GM12875 (cell line): ENCODE results near the gene TUBA4B.

ENCODE experiments used
- H3K4me3 ChIP-seq: one replicate; pipeline ENCODE4 v1.5.1; 2011; ENCODE audit warnings: low read depth, low read length, control low read depth
- TF ChIP-seq, protein P1 (sequence below): IDR thresholded peaks from 2 replicates; pipeline ENCODE4 v1.5.1; 2011; ENCODE audit warnings: low read depth, mild to moderate bottlenecking, control low read depth, inconsistent platforms, low read length, moderate library complexity, borderline replicate concordance; ENCODE audit not compliant: insufficient read depth

The TUBA4B gene

GRCh38 chr2:219279151-219279915 lies 26.3 kb downstream of the TUBA4B start, which contains the start of gene DNAJB2:
Gene DNAJB2 (plus strand): TSS chr2:219279366. CDS start chr2:219279834, 468 bp downstream.
- peak within 1 kb of the TSS; percentile 56 for H3K4me3 ChIP-seq
- TF ChIP-seq, protein P1, sequence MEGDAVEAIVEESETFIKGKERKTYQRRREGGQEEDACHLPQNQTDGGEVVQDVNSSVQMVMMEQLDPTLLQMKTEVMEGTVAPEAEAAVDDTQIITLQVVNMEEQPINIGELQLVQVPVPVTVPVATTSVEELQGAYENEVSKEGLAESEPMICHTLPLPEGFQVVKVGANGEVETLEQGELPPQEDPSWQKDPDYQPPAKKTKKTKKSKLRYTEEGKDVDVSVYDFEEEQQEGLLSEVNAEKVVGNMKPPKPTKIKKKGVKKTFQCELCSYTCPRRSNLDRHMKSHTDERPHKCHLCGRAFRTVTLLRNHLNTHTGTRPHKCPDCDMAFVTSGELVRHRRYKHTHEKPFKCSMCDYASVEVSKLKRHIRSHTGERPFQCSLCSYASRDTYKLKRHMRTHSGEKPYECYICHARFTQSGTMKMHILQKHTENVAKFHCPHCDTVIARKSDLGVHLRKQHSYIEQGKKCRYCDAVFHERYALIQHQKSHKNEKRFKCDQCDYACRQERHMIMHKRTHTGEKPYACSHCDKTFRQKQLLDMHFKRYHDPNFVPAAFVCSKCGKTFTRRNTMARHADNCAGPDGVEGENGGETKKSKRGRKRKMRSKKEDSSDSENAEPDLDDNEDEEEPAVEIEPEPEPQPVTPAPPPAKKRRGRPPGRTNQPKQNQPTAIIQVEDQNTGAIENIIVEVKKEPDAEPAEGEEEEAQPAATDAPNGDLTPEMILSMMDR, result no peak; the same call in 1 of the 2 replicates

DNA sequence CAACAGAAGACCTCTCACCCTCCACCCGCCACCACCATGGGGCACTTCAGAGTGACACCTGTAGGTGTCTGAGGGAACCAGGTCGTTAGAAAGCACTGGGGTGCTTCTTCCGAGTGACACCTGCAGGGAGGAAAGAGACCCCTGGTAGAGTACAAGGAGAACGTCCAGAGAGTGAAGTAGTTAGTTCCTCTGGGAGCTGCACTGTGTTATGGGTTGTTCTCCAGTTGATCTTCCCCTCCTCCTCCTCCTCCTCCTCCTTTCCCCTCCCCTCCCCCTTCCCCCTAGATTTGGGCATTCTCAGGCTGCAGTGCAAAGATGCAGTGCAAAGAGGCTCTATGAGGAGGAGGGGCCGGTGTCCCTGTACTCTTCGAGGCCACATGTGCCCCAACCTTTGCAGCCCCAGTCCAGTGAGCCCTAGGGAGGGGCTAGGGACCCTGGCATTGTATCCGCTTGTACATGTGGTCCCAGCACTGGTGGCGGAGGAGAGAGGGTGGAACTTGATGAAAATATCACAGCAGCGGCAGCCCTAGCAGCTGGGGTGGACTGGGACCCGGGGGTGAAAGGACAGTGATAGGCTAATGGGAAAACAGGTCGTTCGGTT lies 27.0 kb downstream of the TUBA4B start:
- peak overlapping the region; percentile 56 for H3K4me3 ChIP-seq
- TF ChIP-seq, protein P1, result peak; percentile 28; the same call in 1 of the 2 replicates

GRCh38 chr2:219280651-219281050 lies 27.6 kb downstream of the TUBA4B start:
- TF ChIP-seq, protein P1, result no peak
- H3K4me3 ChIP-seq, result no peak overlapping the region

DNA sequence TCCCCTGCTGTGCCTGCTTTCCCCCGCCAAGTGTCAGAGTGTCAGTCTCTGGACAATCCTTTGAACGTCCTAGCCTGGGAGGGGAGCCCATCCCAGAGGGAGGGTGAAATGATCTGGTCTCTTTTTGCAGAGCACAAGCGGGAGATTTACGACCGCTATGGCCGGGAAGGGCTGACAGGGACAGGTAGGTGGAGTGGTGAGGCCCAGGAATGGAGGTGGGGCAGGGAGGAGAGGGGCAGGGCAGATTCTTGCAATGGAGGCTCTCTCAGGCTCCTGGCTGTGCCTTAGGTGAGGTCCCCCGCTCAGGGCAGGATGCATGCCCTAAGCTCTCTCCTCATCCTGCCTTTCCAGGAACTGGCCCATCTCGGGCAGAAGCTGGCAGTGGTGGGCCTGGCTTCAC lies 28.5 kb downstream of the TUBA4B start:
- H3K4me3 ChIP-seq, result no peak overlapping the region
- TF ChIP-seq, protein P1, result no peak

- no peak overlapping the region for H3K4me3 ChIP-seq
- TF ChIP-seq, protein P1, result no peak
Measured at GRCh38 chr2:219282375-219282774, 29.3 kb downstream of the TUBA4B start.

DNA sequence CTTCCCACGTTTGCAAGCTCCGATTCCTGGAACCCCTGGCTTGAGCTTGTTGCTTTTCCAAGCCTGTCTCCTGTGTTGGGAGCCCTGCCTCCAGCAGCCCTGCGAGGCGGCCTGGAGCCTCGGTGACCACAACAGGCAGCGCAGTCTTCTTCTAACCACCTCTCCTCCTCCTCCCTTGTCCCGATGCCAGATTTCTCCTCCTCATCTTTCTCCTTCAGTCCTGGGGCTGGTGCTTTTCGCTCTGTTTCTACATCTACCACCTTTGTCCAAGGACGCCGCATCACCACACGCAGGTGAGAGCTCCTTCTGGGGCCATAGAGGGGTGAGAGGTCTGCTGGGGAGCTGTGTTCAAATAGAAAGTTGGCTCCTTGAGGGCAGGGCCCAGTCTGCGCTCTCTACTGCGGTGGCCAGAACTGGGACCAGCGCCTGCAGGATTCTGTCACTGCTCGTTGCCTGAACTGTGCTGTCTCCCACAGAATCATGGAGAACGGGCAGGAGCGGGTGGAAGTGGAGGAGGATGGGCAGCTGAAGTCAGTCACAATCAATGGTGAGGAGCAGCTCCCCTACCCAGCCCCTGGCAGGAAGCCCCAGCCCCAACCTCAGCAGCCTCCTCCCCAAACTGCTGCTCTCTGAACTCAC lies 30.0 kb downstream of the TUBA4B start:
- TF ChIP-seq, protein P1, result no peak
- H3K4me3 ChIP-seq, result no peak overlapping the region
